Ovary (tissue), 3 donors: Measurements from ENCODE around the gene SHISA9.

Source experiments
- POLR2A ChIP-seq: fragments of 450-650 bp; IDR thresholded peaks from one replicate; pipeline ENCODE4 v1.6.1; 2017; ENCODE audit warnings: antibody characterized with exemption, mild to moderate bottlenecking, moderate library complexity
- TF ChIP-seq, protein P1 (sequence below), 3 donors: fragments of 450-650 bp in 2 of 3; fragments of 200-600 bp in 1 of 3; IDR thresholded peaks; one replicate each; pipeline versions ENCODE4 v1.5.1 to v1.8.0; 2016 to 2022; ENCODE audit warnings: antibody characterized with exemption in 3 of 3, mild to moderate bottlenecking in 1 of 3
- donor health status: DM: no; HTN: no; CAD: no.

DNA sequence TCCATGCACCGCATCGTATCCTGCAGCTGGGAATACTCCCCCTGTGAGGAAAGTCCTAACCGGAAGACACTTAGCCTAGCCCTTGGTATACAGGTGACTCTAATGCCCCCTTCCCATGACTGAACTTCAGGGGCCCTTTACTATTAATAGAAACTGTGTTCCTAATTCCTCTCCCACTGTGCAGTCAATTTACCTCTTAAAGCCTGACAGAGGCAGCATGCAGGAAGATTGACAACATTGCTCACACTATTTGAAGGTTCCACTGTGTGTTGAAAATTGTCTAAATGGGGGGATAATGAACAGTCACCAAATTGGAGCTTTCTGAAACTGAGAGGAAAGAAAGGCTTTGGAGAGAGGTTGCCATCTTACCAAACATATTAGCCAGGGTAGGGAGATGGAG is 222.6 kb downstream of the SHISA9 start:
- TF ChIP-seq, protein P1, sequence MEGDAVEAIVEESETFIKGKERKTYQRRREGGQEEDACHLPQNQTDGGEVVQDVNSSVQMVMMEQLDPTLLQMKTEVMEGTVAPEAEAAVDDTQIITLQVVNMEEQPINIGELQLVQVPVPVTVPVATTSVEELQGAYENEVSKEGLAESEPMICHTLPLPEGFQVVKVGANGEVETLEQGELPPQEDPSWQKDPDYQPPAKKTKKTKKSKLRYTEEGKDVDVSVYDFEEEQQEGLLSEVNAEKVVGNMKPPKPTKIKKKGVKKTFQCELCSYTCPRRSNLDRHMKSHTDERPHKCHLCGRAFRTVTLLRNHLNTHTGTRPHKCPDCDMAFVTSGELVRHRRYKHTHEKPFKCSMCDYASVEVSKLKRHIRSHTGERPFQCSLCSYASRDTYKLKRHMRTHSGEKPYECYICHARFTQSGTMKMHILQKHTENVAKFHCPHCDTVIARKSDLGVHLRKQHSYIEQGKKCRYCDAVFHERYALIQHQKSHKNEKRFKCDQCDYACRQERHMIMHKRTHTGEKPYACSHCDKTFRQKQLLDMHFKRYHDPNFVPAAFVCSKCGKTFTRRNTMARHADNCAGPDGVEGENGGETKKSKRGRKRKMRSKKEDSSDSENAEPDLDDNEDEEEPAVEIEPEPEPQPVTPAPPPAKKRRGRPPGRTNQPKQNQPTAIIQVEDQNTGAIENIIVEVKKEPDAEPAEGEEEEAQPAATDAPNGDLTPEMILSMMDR (IDR thresholded peaks at IDR 0.05): no peak
- TF ChIP-seq POLR2A: no peak
